Pulmonary artery endothelial cell (primary cell): Measurements from ENCODE around the gene FANCE. TPM values are rescaled to one million over a fixed set of nuclear protein-coding genes. Genes with fewer than 3 reads are reported as not detected.
"Not testable (repeated sequence)": the region's sequence is repeated elsewhere in the genome, so short reads cannot be mapped to it uniquely, and the experiment has no call there.

ENCODE experiments used
- DNase-seq: peaks from one replicate; pipeline ENCODE4 v3.0.0-alpha.2; 2011; ENCODE audit warnings: low read depth, low spot score
- total RNA-seq: library from RNA; depleted of rRNA; stranded (reverse); fragments of >200 nt; gene quantifications from 2 replicates; pipeline ENCODE4 v1.2.3, GENCODE V29; 2014

Gene FANCE
- total RNA-seq, 1 donor from 2014 or later = 8.9 TPM

- DNase-seq = no peak
These were observed 22.7 kb upstream of the FANCE start for GRCh38 chr6:35429463-35429862.

GRCh38 chr6:35432291-35432690 lies 19.8 kb upstream of the FANCE start:
- no peak for DNase-seq

GRCh38 chr6:35432702-35433101 lies 19.4 kb upstream of the FANCE start:
- not testable (repeated sequence) for DNase-seq

- no peak for DNase-seq
These were observed 16.9 kb upstream of the FANCE start for GRCh38 chr6:35435074-35435837.

GRCh38 chr6:35436071-35436857 lies 15.9 kb upstream of the FANCE start:
- no peak for DNase-seq

- not testable (repeated sequence) for DNase-seq
These were observed 13.6 kb upstream of the FANCE start for GRCh38 chr6:35438378-35439065.

- no peak for DNase-seq
These were observed 12.8 kb upstream of the FANCE start for GRCh38 chr6:35439308-35439707.

GRCh38 chr6:35441205-35441604 lies 10.9 kb upstream of the FANCE start:
- DNase-seq = no peak

GRCh38 chr6:35441642-35442041 lies 10.5 kb upstream of the FANCE start:
- DNase-seq = no peak

- DNase-seq = no peak
These were observed 9.4 kb upstream of the FANCE start for GRCh38 chr6:35442693-35443092.

GRCh38 chr6:35443341-35444030 lies 8.7 kb upstream of the FANCE start:
- DNase-seq = no peak

GRCh38 chr6:35445691-35446090 lies 6.4 kb upstream of the FANCE start:
- DNase-seq = no peak

GRCh38 chr6:35448191-35448590 lies 3.9 kb upstream of the FANCE start:
- no peak for DNase-seq

- DNase-seq = no peak
These were observed 2.8 kb upstream of the FANCE start for GRCh38 chr6:35449287-35449881.

- DNase-seq = no peak
These were observed 570 bp upstream of the FANCE start for GRCh38 chr6:35451354-35452182.

- DNase-seq = no peak
These were observed 1.1 kb downstream of the FANCE start for GRCh38 chr6:35453236-35453635.

GRCh38 chr6:35454391-35455110 lies 2.4 kb downstream of the FANCE start:
- DNase-seq = no peak

GRCh38 chr6:35457907-35458306 lies 5.8 kb downstream of the FANCE start:
- DNase-seq = no peak

- DNase-seq = no peak
These were observed 9.1 kb downstream of the FANCE start for GRCh38 chr6:35461270-35461669.

GRCh38 chr6:35463292-35463691 lies 11.2 kb downstream of the FANCE start:
- DNase-seq = no peak
